HUES64 (cell line): ENCODE measurements around the gene CFAP20DC.
"Not testable (repeated sequence)": the region's sequence is repeated elsewhere in the genome, so short reads cannot be mapped to it uniquely, and the experiment has no call there.

Experiments
- H3K27ac ChIP-seq: 2 replicates; pipeline ENCODE4 v1.7.0; 2013; ENCODE audit warnings: low read depth, low read length, inconsistent platforms
- H3K27me3 ChIP-seq: 2 replicates; pipeline ENCODE4 v1.6.1; 2013; ENCODE audit warnings: mild to moderate bottlenecking, low read length; ENCODE audit not compliant: insufficient read depth
- H3K36me3 ChIP-seq: 2 replicates; pipeline ENCODE4 v1.6.1; 2013; ENCODE audit warnings: mild to moderate bottlenecking, low read length; ENCODE audit not compliant: insufficient read depth
- H3K4me1 ChIP-seq: 2 replicates; pipeline ENCODE4 v1.6.1; 2013; ENCODE audit warnings: mild to moderate bottlenecking, low read length, moderate library complexity; ENCODE audit not compliant: insufficient read depth
- H3K4me3 ChIP-seq: 2 replicates; pipeline ENCODE4 v1.5.1; 2013; ENCODE audit warnings: mild to moderate bottlenecking, low read length, moderate library complexity
- H3K9ac ChIP-seq: 2 replicates; pipeline ENCODE4 v1.6.1; 2013; ENCODE audit warnings: mild to moderate bottlenecking, low read depth, low read length
- H3K9me3 ChIP-seq: 2 replicates; pipeline ENCODE4 v1.6.1; 2013; ENCODE audit warnings: low read depth, low read length; ENCODE audit not compliant: insufficient read depth
- WGBS: fragments of 150-250, 120-280 bp; methylation state at CpG from one replicate; pipeline ENCODE4 v1.1.7; 2013; ENCODE audit warnings: missing lambda C conversion rate; 5-methylcytosine and 5-hydroxymethylcytosine counted together

CFAP20DC gene

DNA sequence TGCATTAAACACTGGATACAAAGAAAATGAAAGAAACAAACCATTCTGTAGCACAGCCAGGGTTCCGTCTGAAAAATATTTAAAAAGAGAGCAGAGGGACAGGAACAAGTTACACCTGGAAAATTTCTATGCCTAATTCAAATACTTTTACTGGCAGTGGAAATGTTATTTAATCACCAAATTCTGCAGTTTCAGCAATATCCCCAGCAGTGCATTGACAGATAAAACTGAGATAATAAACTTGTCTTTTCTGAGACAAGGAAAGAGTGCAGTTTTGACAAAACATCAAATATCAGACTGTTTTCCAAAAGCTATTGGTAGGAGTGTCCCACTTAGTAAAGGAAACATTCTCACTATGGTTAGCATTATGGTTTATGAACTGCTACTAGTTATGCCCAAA is 209.9 kb downstream of the CFAP20DC start:
- Histone ChIP-seq H3K27ac (no peak overlapping the region), H3K4me3 (no peak overlapping the region), H3K36me3 (no peaks in the 10 kb centered on the region), H3K27me3 (no peaks in the 10 kb centered on the region), H3K4me1 (peaks cover 8% of the 10 kb centered on the region; the same call in 1 of the 2 replicates), H3K9ac (no peak overlapping the region), H3K9me3 (no peaks in the 10 kb centered on the region)
- WGBS = 100% methylated on average over 1 of the region's 1 CpG

DNA sequence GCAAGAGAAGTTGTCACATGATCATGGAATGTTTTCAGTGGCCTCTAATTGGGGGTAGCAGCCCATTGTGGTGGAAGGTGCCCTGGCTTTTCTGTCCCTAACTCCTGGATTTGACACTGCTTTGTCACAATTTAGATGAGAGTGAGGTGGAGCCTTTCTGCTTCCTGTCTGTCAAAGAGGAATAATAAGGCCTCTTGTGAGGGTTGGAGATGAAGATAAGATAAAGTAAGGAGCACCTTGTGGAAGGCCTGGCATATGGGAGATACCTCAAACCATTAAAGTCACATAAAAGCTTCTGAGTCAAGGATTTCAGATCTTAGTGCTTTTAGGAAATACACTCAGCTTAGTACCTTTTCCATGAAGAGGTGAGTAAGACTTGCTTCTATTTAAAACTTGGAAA is 210.6 kb downstream of the CFAP20DC start:
- Histone ChIP-seq H3K27me3 (no peaks in the 10 kb centered on the region), H3K4me3 (no peak overlapping the region), H3K9ac (no peak overlapping the region), H3K36me3 (no peaks in the 10 kb centered on the region), H3K9me3 (no peaks in the 10 kb centered on the region), H3K4me1 (peaks cover 8% of the 10 kb centered on the region; the same call in 1 of the 2 replicates), H3K27ac (no peak overlapping the region)

DNA sequence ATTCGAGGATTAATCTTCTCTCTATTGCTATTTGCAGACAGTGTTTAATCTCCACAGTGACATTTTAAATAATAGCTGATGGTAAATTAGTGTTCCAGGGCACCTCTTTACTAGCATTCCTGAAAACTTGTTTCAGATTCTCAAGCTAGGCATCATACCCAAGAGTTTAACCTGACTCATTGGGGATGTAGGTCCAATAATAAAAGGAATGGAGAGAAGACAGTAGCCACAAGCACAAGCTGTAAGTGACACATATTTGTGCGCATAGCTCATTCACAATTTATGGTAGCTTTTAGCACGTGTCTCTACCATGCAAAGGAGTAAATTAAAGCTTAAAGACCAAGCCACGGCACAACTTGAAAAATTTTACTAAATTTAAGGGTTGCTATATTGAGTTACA is 212.0 kb downstream of the CFAP20DC start:
- Histone ChIP-seq H3K27ac (no peak overlapping the region), H3K27me3 (no peaks in the 10 kb centered on the region), H3K4me1 (peaks cover 8% of the 10 kb centered on the region; the same call in 1 of the 2 replicates), H3K9me3 (no peaks in the 10 kb centered on the region), H3K36me3 (no peaks in the 10 kb centered on the region), H3K4me3 (no peak overlapping the region), H3K9ac (no peak overlapping the region)
- WGBS = 91% methylated on average over 4 of the region's 4 CpGs

DNA sequence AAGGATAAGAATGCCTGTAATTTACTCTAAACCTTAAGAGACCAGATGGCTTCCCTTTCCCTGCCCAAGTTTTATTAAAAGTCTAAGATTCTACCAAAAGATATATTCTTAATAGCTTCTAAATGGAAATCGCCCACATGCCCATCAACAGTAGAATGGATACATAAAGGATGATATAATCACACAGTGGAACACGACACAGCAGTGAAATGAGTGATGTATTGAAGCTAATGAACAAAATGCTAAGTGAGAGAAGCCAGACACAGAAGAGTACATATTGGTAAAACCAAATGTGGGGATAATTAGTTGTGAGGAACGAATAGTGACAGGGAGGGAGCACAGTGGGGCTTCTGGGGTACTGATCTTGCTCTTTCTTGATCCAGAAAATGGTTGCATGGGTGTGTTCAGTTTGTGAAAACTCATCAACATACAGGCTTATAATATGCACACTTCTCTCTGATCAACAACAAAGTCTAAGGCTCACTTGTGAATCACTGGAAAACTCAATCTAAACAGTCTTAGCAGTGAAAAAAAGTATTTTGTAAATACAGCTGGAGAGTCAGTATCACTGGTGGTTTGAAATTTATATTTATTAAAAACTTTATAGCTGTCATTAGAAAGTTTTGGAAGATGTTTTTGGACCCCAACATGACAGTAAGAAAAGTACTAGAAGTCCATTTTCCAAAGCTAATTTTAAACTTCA is 212.5 kb downstream of the CFAP20DC start:
- no peaks in the 10 kb centered on the region for H3K27me3 ChIP-seq
- 87% methylated on average over 3 of the region's 3 CpGs for WGBS
- no peak overlapping the region for H3K4me3 ChIP-seq

DNA sequence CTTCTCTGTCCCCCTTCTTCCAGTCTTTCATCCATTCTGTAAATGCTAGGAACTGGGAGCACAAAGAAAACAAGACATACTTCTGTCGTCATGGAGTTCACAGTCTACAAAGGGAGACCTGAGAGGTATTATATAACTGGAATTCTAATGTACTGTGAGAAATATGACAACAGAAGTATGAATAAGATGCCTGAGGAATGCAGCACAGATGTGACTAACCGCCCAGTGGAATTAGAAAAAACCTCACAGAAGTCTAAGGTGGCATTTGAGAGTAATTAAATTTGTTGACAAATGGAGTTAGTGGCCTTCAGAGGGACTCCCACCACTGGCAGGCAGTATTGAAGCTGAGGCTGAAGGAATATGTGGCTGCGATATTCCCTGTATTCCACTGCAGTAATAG is 214.7 kb downstream of the CFAP20DC start:
- H3K27ac ChIP-seq = no peak overlapping the region
- H3K9ac ChIP-seq = no peak overlapping the region
- peaks cover 1% of the 10 kb centered on the region; the same call in 1 of the 2 replicates for H3K4me1 ChIP-seq
- peaks cover 14% of the 10 kb centered on the region; the same call in 1 of the 2 replicates for H3K36me3 ChIP-seq
- no peaks in the 10 kb centered on the region for H3K9me3 ChIP-seq
- no peak overlapping the region for H3K4me3 ChIP-seq
- WGBS = 92% methylated on average over 3 of the region's 3 CpGs
- no peaks in the 10 kb centered on the region for H3K27me3 ChIP-seq

More for the DNA sequence above, 212.5 kb downstream of the CFAP20DC start:
- no peak overlapping the region for H3K27ac ChIP-seq
- no peaks in the 10 kb centered on the region for H3K36me3 ChIP-seq
- H3K4me1 ChIP-seq = peaks cover 8% of the 10 kb centered on the region; the same call in 1 of the 2 replicates
- H3K9ac ChIP-seq = no peak overlapping the region
- no peaks in the 10 kb centered on the region for H3K9me3 ChIP-seq

DNA sequence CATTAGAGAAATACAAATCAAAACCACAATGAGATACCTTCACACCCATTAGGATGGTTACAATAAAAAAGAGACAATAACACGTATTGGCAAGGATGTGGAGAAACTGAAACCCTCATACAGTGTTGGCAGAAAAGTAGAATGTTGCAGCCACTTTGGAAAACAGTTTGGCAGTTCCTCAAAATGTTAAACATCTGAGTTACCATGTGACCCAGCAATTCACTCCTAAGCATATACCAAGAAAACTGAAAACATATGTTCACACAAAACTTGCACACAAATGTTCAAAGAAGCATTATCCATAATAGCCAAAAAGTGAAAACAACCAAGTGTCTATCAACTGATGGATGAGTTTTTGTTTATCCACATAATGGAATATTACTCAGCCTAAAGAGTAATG is 216.3 kb downstream of the CFAP20DC start:
- no peaks in the 10 kb centered on the region for H3K27me3 ChIP-seq
- WGBS = 93% methylated on average over 1 of the region's 1 CpG
- H3K9ac ChIP-seq = no peak overlapping the region
- H3K9me3 ChIP-seq = no peaks in the 10 kb centered on the region
- H3K4me3 ChIP-seq = no peak overlapping the region
- peaks cover 21% of the 10 kb centered on the region; the same call in 1 of the 2 replicates for H3K36me3 ChIP-seq
- H3K4me1 ChIP-seq = no peaks in the 10 kb centered on the region
- no peak overlapping the region for H3K27ac ChIP-seq

DNA sequence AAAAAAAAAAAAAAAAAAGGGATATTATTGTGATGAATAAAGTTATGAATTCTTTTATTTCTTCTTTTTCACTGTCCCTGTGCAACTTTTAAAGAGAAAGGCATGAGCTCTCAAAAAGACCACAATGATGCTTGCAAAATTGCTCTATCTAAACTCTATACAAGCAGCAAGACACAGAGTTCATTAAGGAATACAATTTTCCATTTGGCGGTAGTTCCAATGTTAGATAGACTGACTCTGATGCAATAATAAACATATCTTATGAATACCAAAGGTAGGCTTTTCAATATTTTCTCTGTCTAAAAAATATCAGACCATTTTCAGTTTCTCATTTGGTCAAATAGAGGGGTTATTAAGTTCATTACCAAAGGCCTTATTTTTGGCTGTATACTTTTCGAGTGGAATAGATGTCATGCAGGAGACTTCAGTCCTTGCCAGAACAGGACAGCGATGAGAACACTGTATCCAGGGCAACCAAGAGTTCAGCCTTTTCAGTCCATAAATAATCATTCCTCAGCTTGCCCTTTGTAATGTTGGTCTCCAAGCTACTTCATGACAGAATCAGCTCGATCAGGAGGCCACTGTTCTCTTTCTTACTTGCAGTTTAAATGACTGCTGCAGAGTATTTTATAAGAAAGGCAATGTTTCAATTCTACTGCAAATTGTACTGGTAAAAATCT is 220.4 kb downstream of the CFAP20DC start:
- H3K27me3 ChIP-seq = no peaks in the 10 kb centered on the region
- no peaks in the 10 kb centered on the region for H3K4me1 ChIP-seq
- no peaks in the 10 kb centered on the region for H3K9me3 ChIP-seq
- H3K4me3 ChIP-seq = no peak overlapping the region
- no peak overlapping the region for H3K9ac ChIP-seq
- WGBS = 93% methylated on average over 4 of the region's 4 CpGs
- H3K27ac ChIP-seq = no peak overlapping the region
- H3K36me3 ChIP-seq = peaks cover 32% of the 10 kb centered on the region; the same call in 1 of the 2 replicates

DNA sequence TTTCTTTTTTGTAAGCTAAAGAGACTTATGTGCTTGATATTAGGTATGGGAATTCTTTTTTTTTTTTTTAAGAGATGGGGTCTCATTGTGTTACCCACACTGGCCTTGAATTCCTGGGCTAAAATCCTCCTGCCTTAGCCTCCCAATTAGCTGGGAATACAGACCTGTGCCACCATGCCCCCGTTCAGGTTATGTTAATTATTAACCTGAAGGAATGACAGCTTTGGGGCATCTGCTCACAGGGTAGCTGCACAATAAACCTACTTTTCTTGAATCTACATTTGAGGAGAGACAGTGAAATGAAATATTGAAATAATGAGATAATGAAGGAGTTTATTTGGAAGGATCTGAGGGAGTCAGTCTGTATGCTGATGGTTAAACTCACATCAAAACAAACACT is 225.0 kb downstream of the CFAP20DC start:
- H3K4me3 ChIP-seq = no peak overlapping the region
- H3K27me3 ChIP-seq = no peaks in the 10 kb centered on the region
- no peak overlapping the region for H3K27ac ChIP-seq
- no peaks in the 10 kb centered on the region for H3K4me1 ChIP-seq
- H3K36me3 ChIP-seq = peaks cover 14% of the 10 kb centered on the region; the same call in 1 of the 2 replicates
- no peak overlapping the region for H3K9ac ChIP-seq
- WGBS = 80% methylated on average over 1 of the region's 1 CpG
- no peaks in the 10 kb centered on the region for H3K9me3 ChIP-seq

DNA sequence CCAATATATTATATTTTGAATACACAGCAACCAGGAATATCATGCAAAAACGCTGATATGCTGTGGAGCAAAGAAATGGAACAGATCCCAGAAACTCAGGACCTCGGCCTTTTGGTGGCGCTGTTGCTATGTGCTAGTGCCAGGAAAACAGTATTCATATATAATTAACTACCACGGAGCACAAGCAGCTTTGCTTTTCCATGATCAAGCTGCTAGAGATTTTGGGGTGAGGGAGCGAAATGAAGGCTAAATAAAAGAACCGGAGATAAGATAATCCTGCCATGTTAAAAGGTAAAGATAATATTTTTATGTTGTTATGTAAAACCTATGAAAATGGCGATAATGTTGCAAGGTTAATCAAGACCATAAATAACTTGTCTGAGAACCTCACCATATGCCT is 225.5 kb downstream of the CFAP20DC start:
- no peak overlapping the region for H3K9ac ChIP-seq
- no peaks in the 10 kb centered on the region for H3K9me3 ChIP-seq
- no peaks in the 10 kb centered on the region for H3K27me3 ChIP-seq
- no peak overlapping the region for H3K4me3 ChIP-seq
- H3K4me1 ChIP-seq = no peaks in the 10 kb centered on the region
- no peak overlapping the region for H3K27ac ChIP-seq
- H3K36me3 ChIP-seq = peaks cover 11% of the 10 kb centered on the region; the same call in 1 of the 2 replicates
- WGBS = 44% methylated on average over 7 of the region's 7 CpGs

DNA sequence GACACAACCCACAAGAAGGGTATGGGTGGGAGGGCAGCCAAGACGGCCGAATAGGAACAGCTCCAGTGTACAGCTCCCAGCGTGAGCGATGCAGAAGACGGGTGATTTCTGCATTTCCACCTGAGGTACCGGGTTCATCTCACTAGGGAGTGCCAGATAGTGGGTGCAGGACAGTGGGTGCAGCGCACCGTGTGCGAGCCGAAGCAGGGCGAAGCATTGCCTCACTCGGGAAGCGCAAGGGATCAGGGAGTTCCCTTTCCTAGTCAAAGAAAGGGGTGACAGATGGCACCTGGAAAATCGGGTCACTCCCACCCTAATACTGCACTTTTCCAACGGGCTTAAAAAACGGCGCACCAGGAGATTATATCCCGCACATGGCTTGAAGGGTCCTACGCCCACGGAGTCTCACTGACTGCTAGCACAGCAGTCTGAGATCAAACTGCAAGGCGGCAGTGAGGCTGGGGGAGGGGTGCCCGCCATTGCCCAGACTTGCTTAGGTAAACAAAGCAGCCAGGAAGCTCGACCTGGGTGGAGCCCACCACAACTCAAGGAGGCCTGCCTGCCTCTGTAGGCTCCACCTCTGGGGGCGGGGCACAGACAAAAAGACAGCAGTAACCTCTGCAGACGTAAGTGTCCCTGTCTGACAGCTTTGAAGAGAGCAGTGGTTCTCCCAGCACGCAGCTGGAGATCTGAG is 243.1 kb downstream of the CFAP20DC start:
- not testable (repeated sequence) for H3K27me3 ChIP-seq, H3K36me3 ChIP-seq, H3K9ac ChIP-seq, H3K27ac ChIP-seq, H3K4me3 ChIP-seq, H3K9me3 ChIP-seq, H3K4me1 ChIP-seq
- WGBS = 93% methylated on average over 25 of the region's 26 CpGs

DNA sequence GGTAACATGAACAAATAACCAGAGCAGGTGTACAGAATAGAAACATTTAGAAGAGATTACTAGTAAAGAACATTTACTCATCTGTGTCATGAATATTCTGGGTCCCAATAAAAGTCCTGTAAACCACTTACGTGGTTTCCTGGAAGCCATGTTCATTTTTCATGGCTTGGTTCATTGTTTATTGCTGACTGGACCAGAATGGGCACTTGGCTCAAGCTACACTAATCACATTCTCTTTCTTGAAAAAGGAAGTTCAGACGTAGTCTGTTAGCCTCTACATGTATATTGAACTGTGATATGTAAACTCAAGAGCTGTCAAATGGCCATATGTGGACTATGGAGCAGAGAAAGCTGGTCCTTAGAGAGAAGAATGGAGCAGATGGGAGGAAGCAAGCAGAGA is 244.9 kb downstream of the CFAP20DC start:
- H3K9me3 ChIP-seq = peaks cover 9% of the 10 kb centered on the region
- no peaks in the 10 kb centered on the region for H3K4me1 ChIP-seq
- WGBS = 93% methylated on average over 2 of the region's 2 CpGs
- no peak overlapping the region for H3K9ac ChIP-seq
- no peaks in the 10 kb centered on the region for H3K27me3 ChIP-seq
- no peaks in the 10 kb centered on the region; the same call in 1 of the 2 replicates for H3K36me3 ChIP-seq
- no peak overlapping the region for H3K4me3 ChIP-seq
- H3K27ac ChIP-seq = no peak overlapping the region
